Thyroid gland (tissue), 4 donors: Measurements from ENCODE around the gene FRMD8.
A peak's percentile ranks its signal among the peaks of the same experiment; 100 is the strongest.

Experiments used
- POLR2A ChIP-seq, 2 donors: fragments of 450-650 bp; IDR thresholded peaks; one replicate each; pipeline ENCODE4 v1.6.1; 2017; ENCODE audit warnings: antibody characterized with exemption in 2 of 2, mild to moderate bottlenecking in 2 of 2, moderate library complexity in 1 of 2
- TF ChIP-seq, protein P1 (sequence below), 6 experiments: fragments of 200-600 bp in 3 of 6; fragments of 450-650 bp in 3 of 6; sonication (generic) in 3 of 6; IDR thresholded peaks; one replicate each; pipeline ENCODE4 v1.5.1; 2016 to 2019; ENCODE audit warnings: antibody characterized with exemption in 6 of 6, mild to moderate bottlenecking in 2 of 6, inconsistent platforms in 1 of 6, moderate library complexity in 1 of 6

DNA sequence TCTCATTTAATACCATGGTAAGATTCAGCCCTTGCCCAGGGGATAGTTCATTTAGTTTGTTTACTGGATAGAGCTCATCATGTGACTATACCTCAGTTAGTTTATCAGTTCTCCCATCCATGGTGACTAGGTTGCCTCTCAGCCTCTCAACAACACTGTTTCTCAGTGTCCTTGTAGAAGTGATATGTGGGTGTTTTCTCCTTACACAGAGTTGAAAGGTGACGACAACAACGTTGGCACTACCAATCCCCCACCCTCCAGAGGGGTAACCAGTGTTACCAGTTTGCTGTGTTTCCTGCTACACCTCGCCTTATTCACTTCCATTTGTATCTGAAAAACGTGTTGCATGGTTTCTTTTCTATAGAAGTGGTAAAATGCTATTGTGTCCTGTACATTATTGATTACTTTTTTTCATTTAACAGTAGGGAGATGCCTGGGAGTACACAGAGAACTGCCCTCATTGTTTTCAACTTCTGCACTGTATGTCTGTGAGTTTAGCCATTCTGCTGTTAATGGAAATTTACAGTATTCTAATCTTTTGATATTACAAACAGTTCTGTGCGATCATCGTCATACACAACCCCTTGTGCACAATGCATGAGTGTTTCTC lies 47.7 kb downstream of the FRMD8 start:
- TF ChIP-seq, protein P1, sequence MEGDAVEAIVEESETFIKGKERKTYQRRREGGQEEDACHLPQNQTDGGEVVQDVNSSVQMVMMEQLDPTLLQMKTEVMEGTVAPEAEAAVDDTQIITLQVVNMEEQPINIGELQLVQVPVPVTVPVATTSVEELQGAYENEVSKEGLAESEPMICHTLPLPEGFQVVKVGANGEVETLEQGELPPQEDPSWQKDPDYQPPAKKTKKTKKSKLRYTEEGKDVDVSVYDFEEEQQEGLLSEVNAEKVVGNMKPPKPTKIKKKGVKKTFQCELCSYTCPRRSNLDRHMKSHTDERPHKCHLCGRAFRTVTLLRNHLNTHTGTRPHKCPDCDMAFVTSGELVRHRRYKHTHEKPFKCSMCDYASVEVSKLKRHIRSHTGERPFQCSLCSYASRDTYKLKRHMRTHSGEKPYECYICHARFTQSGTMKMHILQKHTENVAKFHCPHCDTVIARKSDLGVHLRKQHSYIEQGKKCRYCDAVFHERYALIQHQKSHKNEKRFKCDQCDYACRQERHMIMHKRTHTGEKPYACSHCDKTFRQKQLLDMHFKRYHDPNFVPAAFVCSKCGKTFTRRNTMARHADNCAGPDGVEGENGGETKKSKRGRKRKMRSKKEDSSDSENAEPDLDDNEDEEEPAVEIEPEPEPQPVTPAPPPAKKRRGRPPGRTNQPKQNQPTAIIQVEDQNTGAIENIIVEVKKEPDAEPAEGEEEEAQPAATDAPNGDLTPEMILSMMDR (IDR thresholded peaks at IDR 0.05), result no peak
- peak in 1 of 2 donors; percentile 35 for TF ChIP-seq POLR2A (IDR thresholded peaks at IDR 0.05)
